HG03135 (cell line): ENCODE measurements around the gene MYL6B.
A peak's percentile ranks its signal among the peaks of the same experiment; 100 is the strongest.

Experiments
- ATAC-seq: cut with Tn5 transposase; IDR thresholded peaks from one replicate; pipeline ENCODE4 v1.9.1; 2021; ENCODE audit warnings: mild to moderate bottlenecking, moderate library complexity; ENCODE audit not compliant: unreplicated experiment

The MYL6B gene

GRCh38 chr12:56121204-56121870 is 31.1 kb upstream of the MYL6B start:
- no peak for ATAC-seq

- no peak for ATAC-seq
Measured at GRCh38 chr12:56122637-56123036, 29.8 kb upstream of the MYL6B start.

GRCh38 chr12:56124133-56124532 is 28.3 kb upstream of the MYL6B start:
- ATAC-seq = no peak

- ATAC-seq = no peak
Measured at GRCh38 chr12:56126732-56127239, 25.6 kb upstream of the MYL6B start.

- ATAC-seq = no peak
Measured at GRCh38 chr12:56127485-56127887, 24.9 kb upstream of the MYL6B start.

- ATAC-seq = peak; percentile 86
Measured at GRCh38 chr12:56127888-56128669, 24.3 kb upstream of the MYL6B start, which contains the start of gene ESYT1. Gene ESYT1, plus strand, starts transcription at chr12:56128267. Its CDS starts 53 bp downstream, at chr12:56128320.

- no peak for ATAC-seq
Measured at GRCh38 chr12:56128670-56129205, 23.6 kb upstream of the MYL6B start.

DNA sequence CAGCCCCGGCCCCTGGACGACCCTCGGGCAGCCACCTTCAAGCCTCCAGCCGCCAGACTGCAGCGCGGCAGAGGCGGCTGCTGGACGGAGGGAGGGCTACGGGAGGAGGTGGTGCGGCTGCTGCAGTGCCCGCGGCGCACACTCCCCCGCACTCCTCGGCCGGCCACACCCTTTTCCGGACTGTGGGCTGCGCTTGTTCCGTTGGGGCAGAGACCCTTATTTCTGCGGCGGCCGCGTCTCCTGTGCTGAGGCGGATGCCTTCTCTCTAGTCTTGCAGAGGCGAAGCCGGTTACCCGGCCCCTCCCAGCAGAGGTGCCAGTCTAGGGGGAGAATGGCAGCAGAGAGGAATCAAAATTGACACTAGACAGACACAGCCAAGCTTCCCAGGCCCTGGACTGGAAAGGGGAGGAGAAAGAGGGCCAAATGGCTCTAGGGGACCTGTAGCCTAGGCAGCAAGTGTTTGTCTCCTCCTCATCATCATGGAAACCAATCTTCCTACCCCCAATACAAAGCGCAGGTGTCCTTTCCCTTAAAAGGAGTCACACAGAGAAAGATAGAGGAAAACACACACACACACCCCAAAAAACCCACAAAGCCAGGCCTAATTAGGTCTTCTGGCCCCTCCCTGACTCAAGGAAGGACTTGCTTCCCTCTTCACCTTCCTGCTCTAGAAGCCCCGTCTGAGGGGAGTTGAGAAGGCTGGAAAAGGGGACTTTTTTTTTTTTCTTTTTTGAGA is 23.0 kb upstream of the MYL6B start:
- ATAC-seq = no peak

DNA sequence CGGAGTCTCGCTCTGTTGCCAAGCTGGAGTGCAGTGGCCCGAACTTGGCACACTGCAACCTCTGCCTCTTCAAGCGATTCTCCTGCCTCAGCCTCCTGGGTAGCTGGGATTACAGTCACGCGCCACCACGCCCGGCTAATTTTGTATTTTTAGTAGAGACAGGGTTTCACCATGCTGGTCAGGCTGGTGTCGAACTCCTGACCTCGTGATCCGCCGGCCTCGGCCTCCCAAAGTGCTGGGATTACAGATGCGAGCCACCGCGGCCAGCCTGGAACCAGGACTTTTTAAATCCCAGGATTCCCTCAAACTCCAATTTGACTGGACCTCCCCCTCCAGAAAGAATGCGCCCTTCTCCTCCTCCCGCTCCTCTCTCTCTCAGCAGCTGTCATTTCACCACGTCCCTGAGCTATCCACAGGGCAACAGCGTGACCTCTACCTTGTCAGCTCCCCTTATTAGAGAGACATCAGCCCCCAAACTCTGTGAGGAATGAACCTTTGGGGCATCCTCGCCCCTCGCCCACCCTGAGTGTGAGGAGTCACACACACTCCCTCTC is 22.4 kb upstream of the MYL6B start:
- no peak for ATAC-seq

DNA sequence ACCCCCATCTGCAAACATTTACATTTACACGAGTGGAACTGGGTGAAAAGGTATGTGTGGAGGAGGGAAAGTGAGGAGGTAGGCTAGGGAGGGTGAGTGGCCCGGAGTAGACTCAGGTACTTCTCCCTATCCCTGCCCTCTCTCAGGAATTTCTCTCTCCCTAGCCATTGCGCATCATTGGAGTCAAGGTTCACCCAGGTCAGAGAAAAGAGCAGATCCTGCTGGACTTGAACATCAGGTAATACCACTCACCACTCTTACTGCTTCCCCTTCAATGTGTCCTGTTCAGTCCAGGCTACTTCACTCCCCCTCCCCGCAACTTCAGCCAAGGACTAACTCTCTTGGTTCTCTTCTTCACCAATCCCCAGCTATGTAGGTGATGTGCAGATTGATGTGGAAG is 21.5 kb upstream of the MYL6B start:
- no peak for ATAC-seq

DNA sequence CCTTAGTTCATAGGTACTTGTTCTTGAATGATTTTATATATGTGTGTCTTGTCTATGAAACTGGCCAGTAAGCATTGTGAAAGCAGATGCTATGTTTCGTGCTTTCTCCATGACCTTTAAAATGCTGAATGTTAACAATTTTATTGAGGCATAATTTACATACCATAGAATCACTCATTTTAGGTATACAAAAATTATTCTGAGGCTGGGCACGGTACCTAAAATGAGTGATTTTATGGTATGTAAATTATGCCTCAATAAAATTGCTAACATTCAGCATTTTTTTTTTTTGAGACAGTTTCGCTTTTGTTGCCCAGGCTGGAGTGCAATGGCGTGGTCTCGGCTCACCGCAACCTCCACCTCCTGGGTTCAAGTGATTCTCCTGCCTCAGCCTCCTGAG is 17.5 kb upstream of the MYL6B start:
- no peak for ATAC-seq

DNA sequence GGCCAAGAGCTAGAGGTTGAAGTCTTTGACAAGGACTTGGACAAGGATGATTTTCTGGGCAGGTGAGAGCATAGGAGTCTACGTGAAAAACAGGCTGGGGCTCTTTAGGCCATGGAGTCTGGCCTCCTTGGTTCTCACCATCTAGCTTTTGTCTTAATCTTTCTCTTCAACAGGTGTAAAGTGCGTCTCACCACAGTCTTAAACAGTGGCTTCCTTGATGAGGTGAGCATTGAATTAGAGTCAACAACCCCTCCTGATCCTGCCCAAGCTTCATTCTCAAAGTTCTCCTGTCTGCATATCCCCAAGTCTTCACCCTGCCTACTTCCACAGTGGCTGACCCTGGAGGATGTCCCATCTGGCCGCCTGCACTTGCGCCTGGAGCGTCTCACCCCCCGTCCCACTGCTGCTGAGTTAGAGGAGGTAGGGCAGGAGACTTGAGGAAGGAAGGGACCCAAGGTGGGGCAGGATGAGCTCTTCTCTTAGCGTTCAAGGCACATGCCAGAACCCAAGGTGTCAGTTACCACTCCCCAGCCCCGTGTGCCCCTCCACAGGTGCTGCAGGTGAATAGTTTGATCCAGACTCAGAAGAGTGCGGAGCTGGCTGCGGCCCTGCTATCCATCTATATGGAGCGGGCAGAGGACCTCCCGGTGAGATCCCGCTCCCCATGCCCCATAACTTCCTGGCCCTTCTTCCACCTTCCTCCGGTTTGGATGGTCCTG is 14.4 kb upstream of the MYL6B start:
- ATAC-seq = no peak

DNA sequence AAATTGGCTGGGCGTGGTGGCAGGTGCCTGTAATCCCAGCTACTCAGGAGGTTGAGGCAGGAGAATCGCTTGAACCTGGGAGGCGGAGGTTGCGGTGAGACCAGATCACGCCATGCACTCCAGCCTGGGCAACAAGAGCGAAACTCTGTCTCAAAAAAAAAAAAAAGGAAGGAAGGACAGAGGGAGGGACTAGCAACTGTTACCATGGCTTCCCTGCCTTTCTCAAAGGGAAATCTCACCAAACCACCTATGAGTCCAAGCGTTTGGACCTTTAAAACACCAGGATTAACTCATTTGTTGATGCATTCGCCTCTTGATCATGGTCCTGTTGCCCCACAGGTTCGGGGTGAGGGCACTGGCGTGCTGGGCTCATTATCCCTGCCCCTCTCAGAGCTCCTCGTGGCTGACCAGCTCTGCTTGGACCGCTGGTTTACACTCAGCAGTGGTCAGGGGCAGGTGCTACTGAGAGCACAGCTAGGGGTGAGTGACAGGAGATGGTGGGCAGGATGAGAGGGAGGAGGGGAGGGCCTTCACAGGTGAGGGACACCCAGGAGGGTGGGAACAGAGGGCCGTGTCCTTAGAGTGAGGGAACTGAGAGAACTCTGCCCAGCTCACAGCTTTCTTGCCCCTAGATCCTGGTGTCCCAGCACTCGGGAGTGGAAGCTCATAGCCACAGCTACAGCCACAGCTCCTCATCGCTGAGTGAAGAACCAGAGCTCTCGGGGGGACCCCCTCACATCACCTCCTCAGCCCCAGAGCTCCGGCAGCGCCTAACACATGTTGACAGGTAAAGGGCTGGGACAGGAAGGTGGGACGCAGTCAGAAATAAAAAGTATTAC is 10.2 kb upstream of the MYL6B start:
- ATAC-seq = no peak

- ATAC-seq = no peak
Measured at GRCh38 chr12:56143217-56143616, 9.2 kb upstream of the MYL6B start.

DNA sequence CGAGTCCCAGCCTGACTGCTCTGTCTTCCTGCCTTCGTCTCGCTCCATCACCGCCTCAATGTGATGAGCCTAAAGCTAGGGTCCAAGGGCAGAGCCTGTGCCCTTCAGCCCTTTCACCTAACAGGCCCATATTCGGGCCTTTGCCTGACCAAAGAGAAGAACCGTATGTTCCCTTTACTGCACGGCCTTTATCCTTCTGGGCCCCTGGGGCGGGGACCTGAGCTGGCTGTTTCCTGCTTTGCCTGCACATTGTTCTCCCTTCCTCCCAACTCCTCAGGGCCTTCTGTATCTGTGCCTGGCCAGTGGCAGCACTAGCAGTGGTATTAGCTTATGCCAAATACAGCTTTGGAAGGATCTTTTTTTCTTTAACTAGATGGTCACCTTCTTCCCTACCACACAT is 8.5 kb upstream of the MYL6B start:
- no peak for ATAC-seq

DNA sequence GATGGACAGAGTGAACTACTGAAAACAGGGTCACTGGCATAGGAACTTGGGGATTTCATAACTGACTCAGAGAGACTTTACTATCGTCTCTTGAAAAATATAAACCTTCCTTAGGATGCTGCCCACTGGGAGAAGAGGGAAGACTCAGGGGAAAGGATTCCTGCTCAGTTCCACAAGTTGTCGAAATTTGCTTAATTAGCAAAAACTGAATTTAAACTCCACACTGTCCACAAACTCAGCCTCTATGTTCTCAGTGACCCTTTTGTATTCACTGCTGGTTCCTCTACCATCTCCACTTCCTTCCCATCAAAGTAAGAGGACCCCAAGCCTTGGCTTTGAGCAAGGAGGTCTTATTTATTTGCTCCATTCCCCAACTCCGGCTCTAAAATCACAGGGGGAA is 7.2 kb upstream of the MYL6B start:
- ATAC-seq = no peak

DNA sequence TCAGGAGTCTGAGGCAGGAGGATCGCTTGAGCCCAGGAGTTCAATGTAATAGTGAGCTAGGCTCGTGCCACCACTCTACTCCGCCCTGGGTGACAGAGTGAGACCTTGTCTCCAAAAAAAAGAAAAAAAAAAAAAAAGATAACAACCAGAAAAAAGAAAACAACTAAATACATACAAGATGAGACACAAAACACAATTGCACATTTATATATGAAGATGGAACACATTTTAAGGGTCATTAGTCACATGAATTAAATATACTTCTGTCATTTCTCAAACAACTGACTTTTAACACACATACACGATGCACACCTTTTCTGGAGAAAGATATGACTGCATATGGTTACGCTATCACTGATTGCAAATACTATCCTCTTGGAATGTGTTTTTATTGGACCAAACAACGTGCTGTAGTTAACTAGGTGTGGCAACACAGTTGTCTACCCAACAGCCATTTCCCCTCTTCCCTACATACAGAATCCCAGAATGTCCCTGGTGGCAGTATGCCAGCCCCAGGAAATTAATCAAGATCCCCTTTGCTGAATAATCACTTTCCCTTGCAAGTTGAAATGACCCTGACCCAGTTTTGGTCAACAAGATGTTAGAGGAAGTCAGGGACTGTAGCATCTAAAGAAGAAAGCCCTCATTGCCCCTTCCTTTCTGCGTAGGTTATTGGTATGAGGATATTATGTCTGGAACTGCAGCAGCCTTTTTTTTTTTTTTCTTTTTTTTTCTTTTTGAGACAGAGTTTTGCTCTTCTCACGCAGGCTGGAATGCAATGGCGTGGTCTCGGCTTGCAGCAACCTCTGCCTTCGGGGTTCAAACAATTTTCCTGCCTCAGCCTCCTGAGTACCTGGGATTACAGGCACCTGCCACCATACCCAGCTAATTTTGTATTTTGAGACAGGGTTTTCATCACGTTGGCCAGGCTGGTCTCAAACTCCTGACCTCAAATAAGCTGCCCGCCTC is 5.6 kb upstream of the MYL6B start:
- ATAC-seq = no peak

- no peak for ATAC-seq
Measured at GRCh38 chr12:56150563-56150962, 1.8 kb upstream of the MYL6B start.
